Measurements from ENCODE around the gene EYS.

DNA sequence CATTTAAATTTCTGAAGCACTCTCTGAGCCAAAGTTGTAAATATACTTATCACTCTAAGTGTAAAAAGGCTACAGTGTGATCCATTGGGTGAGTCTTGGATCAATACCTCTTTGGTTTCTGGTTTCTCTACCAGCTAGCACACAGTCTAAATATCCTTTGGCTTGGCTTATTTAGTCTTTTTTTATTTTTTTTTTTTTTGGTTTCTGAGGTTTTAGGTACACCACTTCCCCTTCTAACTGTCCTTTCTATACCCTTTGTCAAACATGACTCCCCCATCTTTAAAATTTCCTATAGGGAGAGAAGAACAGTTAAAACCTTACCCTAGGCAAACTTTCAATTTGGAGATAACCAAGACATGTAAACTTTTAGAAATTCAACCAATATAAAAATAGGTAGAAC lies 1692.4 kb downstream of the EYS start:
- no peak for TF ChIP-seq POLR2AphosphoS5 (IDR thresholded peaks at IDR 0.05; ENCODE audit: borderline replicate concordance, low read depth, low read length)
- TF ChIP-seq EZH2 (IDR thresholded peaks at IDR 0.05), result no peak
- no peak for TF ChIP-seq FOXP2 (optimal IDR thresholded peaks at IDR 0.05; ENCODE audit: control extremely low read depth, extremely low read length, insufficient read depth)

All from SK-N-MC (cell line).